Progenitor cell of endocrine pancreas (in vitro differentiated cells): ENCODE results near the gene FLRT2. TPM values are rescaled to one million over a fixed set of nuclear protein-coding genes. Genes with fewer than 3 reads are reported as not detected.

Experiments
- DNase-seq: peaks from one replicate; pipeline ENCODE4 v3.0.0; 2021; ENCODE audit warnings: low spot score; ENCODE audit not compliant: unreplicated experiment
- H3K27ac Mint-ChIP-seq: 2 replicates; pipeline ENCODE4 v1.8.0; 2021; ENCODE audit warnings: mild to moderate bottlenecking, moderate library complexity, mixed read lengths
- H3K27me3 Mint-ChIP-seq: 2 replicates; pipeline ENCODE4 v1.8.0; 2021; ENCODE audit warnings: mixed read lengths
- H3K36me3 Mint-ChIP-seq: 2 replicates; pipeline ENCODE4 v1.8.0; 2022; ENCODE audit warnings: mixed read lengths; ENCODE audit not compliant: insufficient read depth
- H3K4me1 Mint-ChIP-seq: 2 replicates; pipeline ENCODE4 v1.8.0; 2021; ENCODE audit warnings: low read depth, mixed read lengths
- H3K4me3 Mint-ChIP-seq: 2 replicates; pipeline ENCODE4 v1.8.0; 2021; ENCODE audit warnings: low read depth, mild to moderate bottlenecking, moderate library complexity, mixed read lengths
- H3K9me3 Mint-ChIP-seq: 2 replicates; pipeline ENCODE4 v1.8.0; 2021; ENCODE audit warnings: low read depth, mixed read lengths
- CTCF ChIP-seq: fragments of 200-600 bp; sonication (generic); IDR thresholded peaks from one replicate; pipeline ENCODE4 v1.5.0; 2021; ENCODE audit warnings: antibody characterized with exemption, mild to moderate bottlenecking; ENCODE audit not compliant: unreplicated experiment
- total RNA-seq: library from RNA; stranded (reverse); gene quantifications from 2 replicates; pipeline ENCODE4 v1.2.1, GENCODE V29; 2021

Gene FLRT2
- total RNA-seq, 1 donor from 2014 or later = 312 TPM

GRCh38 chr14:85622986-85623685 is 93.2 kb downstream of the FLRT2 start:
- Mint-ChIP-seq H3K27ac (no peak overlapping the region), H3K36me3 (peaks cover 46% of the 10 kb centered on the region), H3K27me3 (no peaks in the 10 kb centered on the region), H3K9me3 (no peaks in the 10 kb centered on the region), H3K4me3 (no peak overlapping the region), H3K4me1 (peaks cover 5% of the 10 kb centered on the region)
- no peak for DNase-seq
- no peak for TF ChIP-seq CTCF

DNA sequence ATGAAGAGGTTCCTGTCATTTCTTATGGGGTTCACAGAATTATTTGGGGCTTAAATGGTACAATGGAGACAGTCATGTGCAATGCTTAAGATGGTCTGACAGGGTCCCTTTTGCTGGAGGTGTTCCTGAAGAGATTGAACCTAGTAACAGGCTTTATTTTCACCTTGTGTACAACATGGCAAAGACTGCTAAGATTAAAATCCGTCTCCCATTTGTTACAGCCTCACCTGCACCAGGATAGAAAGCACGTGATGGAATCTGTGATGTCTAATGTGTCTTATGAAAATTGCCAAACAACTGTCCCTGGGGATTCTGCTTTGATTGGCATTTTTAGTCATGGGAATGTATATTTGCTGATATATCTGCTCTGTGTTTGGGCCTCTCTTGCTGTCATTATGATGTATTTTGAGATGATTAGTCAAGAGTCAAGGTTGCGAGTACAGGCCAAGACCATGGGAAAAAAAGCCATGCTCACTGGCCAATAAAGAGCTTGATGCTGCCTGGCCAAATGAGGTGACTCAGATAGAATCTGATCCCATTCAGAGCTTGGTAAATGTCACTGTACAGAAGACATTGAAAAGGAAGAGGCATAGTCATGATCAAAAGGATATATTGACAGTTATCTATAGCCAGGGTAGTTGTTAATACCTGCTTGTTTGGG is 96.1 kb downstream of the FLRT2 start:
- H3K36me3 Mint-ChIP-seq = peaks cover 35% of the 10 kb centered on the region
- H3K4me1 Mint-ChIP-seq = peaks cover 17% of the 10 kb centered on the region
- no peak overlapping the region for H3K4me3 Mint-ChIP-seq
- H3K27me3 Mint-ChIP-seq = no peaks in the 10 kb centered on the region
- no peak overlapping the region for H3K27ac Mint-ChIP-seq
- no peak for DNase-seq
- no peaks in the 10 kb centered on the region for H3K9me3 Mint-ChIP-seq
- no peak for TF ChIP-seq CTCF

- Mint-ChIP-seq H3K27ac (no peak overlapping the region), H3K36me3 (no peaks in the 10 kb centered on the region), H3K27me3 (no peaks in the 10 kb centered on the region), H3K9me3 (no peaks in the 10 kb centered on the region), H3K4me1 (peaks cover 7% of the 10 kb centered on the region), H3K4me3 (no peak overlapping the region)
- TF ChIP-seq CTCF = no peak
- no peak for DNase-seq
Observed at GRCh38 chr14:85634205-85634604, 104.3 kb downstream of the FLRT2 start.

GRCh38 chr14:85644211-85644610 is 114.3 kb downstream of the FLRT2 start:
- DNase-seq = no peak
- Mint-ChIP-seq H3K9me3 (no peaks in the 10 kb centered on the region), H3K4me3 (no peak overlapping the region), H3K27ac (no peak overlapping the region), H3K4me1 (no peaks in the 10 kb centered on the region), H3K27me3 (no peaks in the 10 kb centered on the region), H3K36me3 (no peaks in the 10 kb centered on the region)
- TF ChIP-seq CTCF = no peak

GRCh38 chr14:85653029-85653428 is 123.1 kb downstream of the FLRT2 start:
- Mint-ChIP-seq H3K27me3 (no peaks in the 10 kb centered on the region), H3K4me1 (no peaks in the 10 kb centered on the region), H3K9me3 (no peaks in the 10 kb centered on the region), H3K4me3 (no peak overlapping the region), H3K36me3 (no peaks in the 10 kb centered on the region), H3K27ac (no peak overlapping the region)
- TF ChIP-seq CTCF = no peak
- DNase-seq = no peak
